Liver (tissue), 3 donors: ENCODE data around the gene RSPH10B2.
"Not testable (repeated sequence)": the region's sequence is repeated elsewhere in the genome, so short reads cannot be mapped to it uniquely, and the experiment has no call there.

Experiments
- HNF4G ChIP-seq: IDR thresholded peaks from 2 replicates; pipeline ENCODE4 v1.6.1; 2016; ENCODE audit warnings: antibody characterized with exemption
- JUND ChIP-seq, 2 donors: IDR thresholded peaks; 2 replicates each; pipeline ENCODE4 v1.6.1; 2016; ENCODE audit warnings: antibody characterized with exemption in 2 of 2
- RAD21 ChIP-seq, 2 donors: IDR thresholded peaks; 2 replicates each; pipeline ENCODE4 v1.6.1; 2016; ENCODE audit warnings: antibody characterized with exemption in 2 of 2, mild to moderate bottlenecking in 2 of 2
- SP1 ChIP-seq: IDR thresholded peaks from 2 replicates; pipeline ENCODE4 v1.6.1; 2018; ENCODE audit warnings: antibody characterized with exemption, mild to moderate bottlenecking
- TAF1 ChIP-seq: conservative IDR thresholded peaks from 2 replicates; pipeline ENCODE4 v1.6.1; 2016; ENCODE audit warnings: antibody characterized with exemption, mild to moderate bottlenecking
- YY1 ChIP-seq: IDR thresholded peaks from 2 replicates; pipeline ENCODE4 v1.6.1; 2016; ENCODE audit warnings: antibody characterized with exemption, mild to moderate bottlenecking
- TF ChIP-seq, protein P1 (sequence below): fragments of 150-350 bp; IDR thresholded peaks from 2 replicates; pipeline ENCODE4 v1.5.1; 2017; ENCODE audit warnings: improper control_type of control experiment, low read depth, low read length; ENCODE audit not compliant: missing input control
- TF ChIP-seq, protein P2 (sequence below): IDR thresholded peaks from 2 replicates; pipeline ENCODE4 v1.6.1; 2016; ENCODE audit warnings: antibody characterized with exemption, mild to moderate bottlenecking
- TF ChIP-seq, protein P3 (sequence below): IDR thresholded peaks from 2 replicates; pipeline ENCODE4 v1.6.1; 2016; ENCODE audit warnings: antibody characterized with exemption
- donor health status: healthy.
- donor health status: healthy.

DNA sequence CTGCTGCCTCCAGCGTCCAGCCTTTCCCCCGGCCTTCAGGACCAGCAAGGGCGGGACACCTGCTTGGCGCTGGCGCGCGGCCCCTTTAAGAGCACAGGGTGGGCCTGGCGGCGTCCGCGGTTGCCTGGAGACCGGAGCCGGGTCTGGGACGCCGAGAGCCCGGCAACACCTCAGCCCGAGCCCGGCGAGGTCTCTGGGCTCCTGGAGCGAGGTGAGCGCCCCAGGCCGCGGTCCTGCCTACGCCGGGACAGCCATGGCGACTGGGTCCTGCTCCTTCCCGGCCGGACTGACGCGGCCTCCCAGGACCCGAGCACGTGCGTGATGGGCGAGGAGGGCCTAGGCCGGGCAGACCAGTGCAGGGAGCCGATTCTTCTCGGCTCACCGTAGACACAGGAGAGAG lies at the start of gene RSPH10B2:
- TF ChIP-seq, protein P1, sequence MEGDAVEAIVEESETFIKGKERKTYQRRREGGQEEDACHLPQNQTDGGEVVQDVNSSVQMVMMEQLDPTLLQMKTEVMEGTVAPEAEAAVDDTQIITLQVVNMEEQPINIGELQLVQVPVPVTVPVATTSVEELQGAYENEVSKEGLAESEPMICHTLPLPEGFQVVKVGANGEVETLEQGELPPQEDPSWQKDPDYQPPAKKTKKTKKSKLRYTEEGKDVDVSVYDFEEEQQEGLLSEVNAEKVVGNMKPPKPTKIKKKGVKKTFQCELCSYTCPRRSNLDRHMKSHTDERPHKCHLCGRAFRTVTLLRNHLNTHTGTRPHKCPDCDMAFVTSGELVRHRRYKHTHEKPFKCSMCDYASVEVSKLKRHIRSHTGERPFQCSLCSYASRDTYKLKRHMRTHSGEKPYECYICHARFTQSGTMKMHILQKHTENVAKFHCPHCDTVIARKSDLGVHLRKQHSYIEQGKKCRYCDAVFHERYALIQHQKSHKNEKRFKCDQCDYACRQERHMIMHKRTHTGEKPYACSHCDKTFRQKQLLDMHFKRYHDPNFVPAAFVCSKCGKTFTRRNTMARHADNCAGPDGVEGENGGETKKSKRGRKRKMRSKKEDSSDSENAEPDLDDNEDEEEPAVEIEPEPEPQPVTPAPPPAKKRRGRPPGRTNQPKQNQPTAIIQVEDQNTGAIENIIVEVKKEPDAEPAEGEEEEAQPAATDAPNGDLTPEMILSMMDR = not testable (repeated sequence)
- TF ChIP-seq HNF4G; SP1; YY1; JUND (IDR thresholded peaks at IDR 0.05); RAD21 (IDR thresholded peaks at IDR 0.05); TAF1: not testable (repeated sequence)
- TF ChIP-seq, protein P2, sequence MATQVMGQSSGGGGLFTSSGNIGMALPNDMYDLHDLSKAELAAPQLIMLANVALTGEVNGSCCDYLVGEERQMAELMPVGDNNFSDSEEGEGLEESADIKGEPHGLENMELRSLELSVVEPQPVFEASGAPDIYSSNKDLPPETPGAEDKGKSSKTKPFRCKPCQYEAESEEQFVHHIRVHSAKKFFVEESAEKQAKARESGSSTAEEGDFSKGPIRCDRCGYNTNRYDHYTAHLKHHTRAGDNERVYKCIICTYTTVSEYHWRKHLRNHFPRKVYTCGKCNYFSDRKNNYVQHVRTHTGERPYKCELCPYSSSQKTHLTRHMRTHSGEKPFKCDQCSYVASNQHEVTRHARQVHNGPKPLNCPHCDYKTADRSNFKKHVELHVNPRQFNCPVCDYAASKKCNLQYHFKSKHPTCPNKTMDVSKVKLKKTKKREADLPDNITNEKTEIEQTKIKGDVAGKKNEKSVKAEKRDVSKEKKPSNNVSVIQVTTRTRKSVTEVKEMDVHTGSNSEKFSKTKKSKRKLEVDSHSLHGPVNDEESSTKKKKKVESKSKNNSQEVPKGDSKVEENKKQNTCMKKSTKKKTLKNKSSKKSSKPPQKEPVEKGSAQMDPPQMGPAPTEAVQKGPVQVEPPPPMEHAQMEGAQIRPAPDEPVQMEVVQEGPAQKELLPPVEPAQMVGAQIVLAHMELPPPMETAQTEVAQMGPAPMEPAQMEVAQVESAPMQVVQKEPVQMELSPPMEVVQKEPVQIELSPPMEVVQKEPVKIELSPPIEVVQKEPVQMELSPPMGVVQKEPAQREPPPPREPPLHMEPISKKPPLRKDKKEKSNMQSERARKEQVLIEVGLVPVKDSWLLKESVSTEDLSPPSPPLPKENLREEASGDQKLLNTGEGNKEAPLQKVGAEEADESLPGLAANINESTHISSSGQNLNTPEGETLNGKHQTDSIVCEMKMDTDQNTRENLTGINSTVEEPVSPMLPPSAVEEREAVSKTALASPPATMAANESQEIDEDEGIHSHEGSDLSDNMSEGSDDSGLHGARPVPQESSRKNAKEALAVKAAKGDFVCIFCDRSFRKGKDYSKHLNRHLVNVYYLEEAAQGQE = not testable (repeated sequence)
- TF ChIP-seq, protein P3, sequence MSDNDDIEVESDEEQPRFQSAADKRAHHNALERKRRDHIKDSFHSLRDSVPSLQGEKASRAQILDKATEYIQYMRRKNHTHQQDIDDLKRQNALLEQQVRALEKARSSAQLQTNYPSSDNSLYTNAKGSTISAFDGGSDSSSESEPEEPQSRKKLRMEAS = not testable (repeated sequence)
